Measurements from ENCODE around the gene FAM20A.
A peak's percentile ranks its signal among the peaks of the same experiment; 100 is the strongest.

Gene FAM20A

DNA sequence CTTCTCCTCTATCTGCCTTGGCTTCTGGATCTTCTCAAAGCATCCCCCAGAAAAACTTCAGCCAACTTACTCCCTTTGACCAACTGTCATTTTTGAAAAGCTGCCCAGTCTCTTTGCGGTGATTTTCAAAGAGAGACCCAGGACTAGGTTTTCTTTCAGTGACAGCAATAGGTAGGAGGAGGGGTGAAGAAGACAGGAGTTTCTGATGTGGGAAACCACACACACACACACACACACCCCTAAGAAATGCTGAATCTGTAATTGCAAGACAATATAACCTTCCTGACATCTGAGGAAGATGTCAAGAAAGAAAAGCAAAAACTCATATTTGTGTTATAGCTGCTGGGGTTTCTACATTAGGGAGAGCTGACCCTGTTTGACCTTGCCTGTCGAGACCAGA, 5.2 kb downstream of the FAM20A start:
- no peaks in the 10 kb centered on the region for H3K4me1 ChIP-seq
- TF ChIP-seq, protein P1, sequence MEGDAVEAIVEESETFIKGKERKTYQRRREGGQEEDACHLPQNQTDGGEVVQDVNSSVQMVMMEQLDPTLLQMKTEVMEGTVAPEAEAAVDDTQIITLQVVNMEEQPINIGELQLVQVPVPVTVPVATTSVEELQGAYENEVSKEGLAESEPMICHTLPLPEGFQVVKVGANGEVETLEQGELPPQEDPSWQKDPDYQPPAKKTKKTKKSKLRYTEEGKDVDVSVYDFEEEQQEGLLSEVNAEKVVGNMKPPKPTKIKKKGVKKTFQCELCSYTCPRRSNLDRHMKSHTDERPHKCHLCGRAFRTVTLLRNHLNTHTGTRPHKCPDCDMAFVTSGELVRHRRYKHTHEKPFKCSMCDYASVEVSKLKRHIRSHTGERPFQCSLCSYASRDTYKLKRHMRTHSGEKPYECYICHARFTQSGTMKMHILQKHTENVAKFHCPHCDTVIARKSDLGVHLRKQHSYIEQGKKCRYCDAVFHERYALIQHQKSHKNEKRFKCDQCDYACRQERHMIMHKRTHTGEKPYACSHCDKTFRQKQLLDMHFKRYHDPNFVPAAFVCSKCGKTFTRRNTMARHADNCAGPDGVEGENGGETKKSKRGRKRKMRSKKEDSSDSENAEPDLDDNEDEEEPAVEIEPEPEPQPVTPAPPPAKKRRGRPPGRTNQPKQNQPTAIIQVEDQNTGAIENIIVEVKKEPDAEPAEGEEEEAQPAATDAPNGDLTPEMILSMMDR (IDR thresholded peaks at IDR 0.05; ENCODE audit: low read depth, low read length), result no peak
- H3K9me3 ChIP-seq, result no peaks in the 10 kb centered on the region
- no peaks in the 10 kb centered on the region for H3K36me3 ChIP-seq
- no peak overlapping the region for H3K4me3 ChIP-seq (ENCODE audit: low read depth, low read length)
- peaks cover 45% of the 10 kb centered on the region for H3K27me3 ChIP-seq
- DNase-seq, result no peak

DNA sequence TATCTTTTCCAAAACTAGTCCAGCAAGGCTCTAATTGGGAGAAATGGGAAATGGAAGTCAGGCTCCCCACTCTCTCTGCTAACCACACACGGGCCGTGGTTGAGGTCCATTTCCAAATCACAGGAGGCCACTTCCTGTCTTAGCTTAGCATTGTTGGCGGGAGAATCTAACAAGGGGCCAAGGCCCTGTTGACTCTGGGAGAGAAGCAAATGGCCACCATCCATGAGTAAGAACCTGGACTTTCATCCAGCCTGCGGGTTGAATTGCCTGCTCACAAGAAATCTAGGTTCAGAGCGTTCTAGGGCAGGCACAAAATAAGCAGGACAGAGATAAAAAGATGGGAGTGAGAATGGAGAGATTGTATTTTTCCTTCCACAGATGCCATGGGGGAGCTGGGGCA, 5.7 kb downstream of the FAM20A start:
- H3K4me1 ChIP-seq, result no peaks in the 10 kb centered on the region
- DNase-seq, result no peak
- H3K9me3 ChIP-seq, result no peaks in the 10 kb centered on the region
- H3K36me3 ChIP-seq, result no peaks in the 10 kb centered on the region
- TF ChIP-seq, protein P1 (IDR thresholded peaks at IDR 0.05; ENCODE audit: low read depth, low read length), result no peak
- H3K27me3 ChIP-seq, result peaks cover 40% of the 10 kb centered on the region
- H3K4me3 ChIP-seq (ENCODE audit: low read depth, low read length), result no peak overlapping the region

DNA sequence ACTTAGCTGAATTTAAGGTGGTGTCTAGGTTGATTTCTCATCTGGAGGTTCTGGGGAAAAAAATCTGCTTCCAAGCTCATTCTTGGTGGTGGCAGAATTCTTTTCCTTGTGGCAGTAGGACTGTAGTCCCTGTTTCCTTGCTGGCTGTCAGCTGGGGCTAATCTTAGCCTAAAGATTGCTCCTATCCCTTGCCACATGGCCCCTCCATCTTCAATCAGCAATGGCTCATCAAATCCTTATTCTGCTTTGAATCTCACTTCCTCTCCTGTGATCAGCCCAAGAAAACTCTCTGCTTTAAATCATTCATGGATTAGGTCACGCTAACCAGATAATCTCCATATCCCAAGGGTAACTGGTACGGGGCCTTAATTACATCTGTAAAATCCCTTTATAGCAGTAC, 6.6 kb downstream of the FAM20A start:
- H3K4me1 ChIP-seq, result no peaks in the 10 kb centered on the region
- H3K4me3 ChIP-seq (ENCODE audit: low read depth, low read length), result no peak overlapping the region
- H3K9me3 ChIP-seq, result no peaks in the 10 kb centered on the region
- no peaks in the 10 kb centered on the region for H3K36me3 ChIP-seq
- no peak for DNase-seq
- TF ChIP-seq, protein P1 (IDR thresholded peaks at IDR 0.05; ENCODE audit: low read depth, low read length), result no peak
- peaks cover 30% of the 10 kb centered on the region for H3K27me3 ChIP-seq

DNA sequence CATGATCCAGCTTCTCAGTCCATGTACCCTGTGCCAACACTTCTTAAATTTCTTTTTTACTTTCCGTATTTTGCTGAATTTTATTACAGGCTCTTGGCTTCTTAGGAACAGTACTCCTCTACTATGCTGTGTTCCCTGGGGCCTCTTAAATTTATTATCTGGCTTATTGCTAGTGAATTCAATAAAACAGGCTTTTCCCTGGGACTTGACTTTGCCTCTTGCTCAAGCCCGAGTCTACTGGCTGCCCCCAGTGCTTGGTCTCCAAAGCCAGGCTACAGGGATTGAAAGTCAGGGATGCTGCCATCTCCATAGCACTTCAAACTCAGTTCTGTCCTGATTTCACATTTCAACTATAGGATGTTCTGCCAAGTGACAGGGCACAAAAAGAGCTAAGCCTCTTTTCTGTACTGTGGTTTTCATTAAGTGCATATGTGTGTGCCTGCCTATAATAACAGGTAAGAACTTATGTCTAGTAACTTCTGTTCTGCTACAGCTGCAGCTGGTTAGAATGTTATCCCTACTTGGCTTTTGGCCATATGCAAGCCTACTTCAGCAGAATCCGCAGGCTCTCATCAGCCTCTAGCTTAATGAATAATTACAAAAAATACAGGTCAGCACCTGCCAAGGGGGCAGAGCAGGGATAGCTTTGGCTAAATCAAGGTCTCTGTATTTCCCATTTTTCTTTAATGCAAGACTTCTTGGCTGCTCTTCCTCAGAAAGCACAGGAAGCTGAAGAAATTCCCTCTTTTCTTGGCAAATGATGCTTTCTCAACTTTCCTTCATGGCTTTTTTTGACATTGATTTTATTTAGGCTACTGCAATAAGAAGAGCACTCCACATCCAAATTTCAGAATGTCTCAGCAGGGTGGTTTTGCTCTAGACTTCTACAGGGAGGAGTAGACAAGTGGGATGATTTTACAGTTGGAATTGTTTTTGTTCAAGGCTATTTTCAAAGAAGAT, 8.2 kb downstream of the FAM20A start:
- DNase-seq, result no peak
- no peaks in the 10 kb centered on the region for H3K9me3 ChIP-seq
- no peaks in the 10 kb centered on the region for H3K36me3 ChIP-seq
- no peak overlapping the region for H3K4me3 ChIP-seq (ENCODE audit: low read depth, low read length)
- peaks cover 15% of the 10 kb centered on the region for H3K27me3 ChIP-seq
- H3K4me1 ChIP-seq, result no peaks in the 10 kb centered on the region
- TF ChIP-seq, protein P1 (IDR thresholded peaks at IDR 0.05; ENCODE audit: low read depth, low read length), result no peak

DNA sequence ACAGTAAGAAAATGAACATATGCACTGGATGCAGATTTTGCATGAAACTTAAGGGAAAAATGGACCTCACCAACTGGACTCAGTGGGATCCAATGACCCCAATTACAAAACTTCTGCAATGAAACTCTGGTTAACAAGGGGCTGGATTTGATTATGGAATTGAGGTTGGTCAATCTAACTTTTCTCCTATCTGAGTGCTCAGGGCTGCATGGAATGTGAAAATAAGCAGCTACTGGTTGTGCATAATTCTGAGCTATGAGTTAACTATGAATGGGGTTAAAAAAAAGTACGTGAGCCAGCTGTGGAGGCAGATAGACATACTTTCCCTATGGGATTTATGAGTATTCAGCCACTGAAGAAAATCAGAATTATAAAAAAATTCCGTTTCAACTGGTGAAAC, 9.2 kb downstream of the FAM20A start:
- no peaks in the 10 kb centered on the region for H3K4me1 ChIP-seq
- no peak overlapping the region for H3K4me3 ChIP-seq (ENCODE audit: low read depth, low read length)
- H3K36me3 ChIP-seq, result no peaks in the 10 kb centered on the region
- TF ChIP-seq, protein P1 (IDR thresholded peaks at IDR 0.05; ENCODE audit: low read depth, low read length), result no peak
- peaks cover 14% of the 10 kb centered on the region for H3K27me3 ChIP-seq
- no peak for DNase-seq
- no peaks in the 10 kb centered on the region for H3K9me3 ChIP-seq

DNA sequence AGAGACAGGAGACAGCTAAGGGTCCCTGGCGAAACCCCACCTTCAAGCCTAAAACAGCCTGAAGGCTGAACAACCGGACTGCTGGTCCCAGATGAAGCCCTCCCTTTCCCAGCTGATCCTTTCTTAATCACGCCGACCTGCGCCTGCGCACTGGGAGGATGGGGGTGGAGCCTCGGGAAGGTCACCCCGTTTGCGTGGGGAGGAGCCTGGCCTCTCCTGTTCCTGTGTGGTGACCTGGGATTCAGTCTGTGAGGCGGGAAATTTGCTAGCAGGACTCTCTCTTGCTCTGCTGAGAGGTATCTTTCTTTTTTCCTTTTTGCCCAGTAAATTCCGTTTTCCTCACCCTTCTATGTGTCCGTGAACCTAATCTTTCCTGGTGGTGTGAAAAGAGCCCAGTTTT, 9.6 kb downstream of the FAM20A start:
- Histone ChIP-seq H3K36me3 (no peaks in the 10 kb centered on the region), H3K4me3 (ENCODE audit: low read depth, low read length) (no peak overlapping the region), H3K27me3 (peaks cover 14% of the 10 kb centered on the region), H3K4me1 (no peaks in the 10 kb centered on the region), H3K9me3 (no peaks in the 10 kb centered on the region)
- DNase-seq, result peak; percentile 66
- TF ChIP-seq, protein P1 (IDR thresholded peaks at IDR 0.05; ENCODE audit: low read depth, low read length), result no peak

Measured in BE2C (cell line).